HT-29 (cell line): Measurements from ENCODE around the gene POLR2L. TPM values are rescaled to one million over a fixed set of nuclear protein-coding genes. Genes with fewer than 3 reads are reported as not detected.

Experiments used
- DNase-seq: peaks from one replicate; pipeline ENCODE4 v3.0.0-alpha.2; 2015; ENCODE audit warnings: low spot score
- total RNA-seq: library from RNA; depleted of rRNA; stranded (reverse); fragments of >200 nt; shearing (Covaris generic); gene quantifications from 2 replicates; pipeline ENCODE4 v1.2.3, GENCODE V29; 2014

The POLR2L gene
- total RNA-seq, 1 experiment from 2014 or later, result 1,310 TPM

DNA sequence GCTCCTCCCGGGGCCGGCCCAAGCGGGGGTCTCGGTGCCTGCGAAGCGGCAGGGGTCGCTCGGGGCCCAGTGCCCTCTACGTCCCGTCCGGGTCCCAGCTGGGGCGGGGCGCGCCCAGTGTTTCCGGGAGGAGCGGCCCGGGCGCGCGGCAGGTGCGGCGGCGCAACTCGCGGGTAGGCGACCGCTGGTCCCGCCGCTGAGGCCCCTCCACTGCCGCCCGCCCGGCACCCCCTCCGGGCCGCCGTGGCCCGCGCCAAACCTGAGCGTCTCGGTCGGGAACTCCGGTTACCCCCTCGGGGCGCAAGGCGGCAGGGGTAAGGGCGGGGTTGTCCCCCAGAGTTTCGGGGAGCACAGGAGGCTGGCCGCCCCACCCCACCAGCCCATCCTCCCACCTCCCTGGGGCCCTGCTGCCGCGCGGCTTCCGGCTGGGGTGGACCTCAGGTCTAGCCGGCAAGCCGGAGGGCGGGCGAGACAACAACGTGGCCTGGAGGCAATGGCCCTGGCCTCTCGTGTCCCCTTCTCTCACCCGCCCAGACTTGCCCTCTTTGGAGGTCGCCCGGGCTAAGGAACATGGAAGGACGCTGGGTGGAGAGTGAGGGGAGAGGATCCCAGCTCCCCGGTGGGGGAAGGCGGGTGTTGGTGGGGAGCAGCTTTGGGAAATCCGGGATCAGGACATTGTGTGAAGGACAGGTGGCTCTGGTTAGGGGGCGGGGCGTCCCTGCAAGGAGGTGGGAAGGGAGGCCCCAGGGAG lies 15.0 kb downstream of the POLR2L start:
- DNase-seq, result peak; percentile 91

DNA sequence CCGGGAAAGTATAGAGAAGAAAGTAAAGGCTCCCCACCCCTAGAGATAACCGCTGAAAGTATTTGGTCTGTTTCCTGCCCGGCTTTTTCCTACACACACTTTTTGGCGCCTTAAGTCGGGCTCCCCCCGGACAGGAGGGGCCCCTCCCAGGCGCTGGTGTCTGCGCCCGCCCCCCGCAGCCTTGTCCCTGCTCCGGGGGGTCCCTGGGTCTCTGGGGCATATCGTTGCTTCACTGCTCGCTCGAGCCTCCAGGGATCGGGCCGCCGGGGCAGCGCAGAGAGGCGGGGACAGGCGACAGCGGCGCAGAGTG lies 15.5 kb downstream of the POLR2L start:
- DNase-seq, result no peak

DNA sequence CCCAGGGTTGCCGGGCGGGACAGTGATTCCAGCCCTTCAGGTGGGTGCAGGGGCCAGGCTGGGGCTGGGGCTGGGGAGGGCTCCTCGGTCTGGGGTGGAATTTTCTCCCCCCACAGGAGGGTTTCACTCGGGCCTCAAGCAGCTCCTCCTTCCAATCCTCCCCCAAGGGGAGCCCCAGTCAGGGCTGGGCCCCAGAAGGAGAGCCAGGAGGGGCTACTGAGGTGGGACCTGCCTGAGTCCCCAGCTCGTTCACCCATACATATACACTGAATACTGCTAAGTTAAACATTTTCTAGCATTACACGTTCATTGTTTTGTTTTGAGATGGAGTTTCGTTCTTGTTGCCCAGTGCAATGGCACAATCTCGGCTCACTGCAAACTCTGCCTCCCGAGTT lies 16.1 kb downstream of the POLR2L start:
- DNase-seq, result peak; percentile 25

DNA sequence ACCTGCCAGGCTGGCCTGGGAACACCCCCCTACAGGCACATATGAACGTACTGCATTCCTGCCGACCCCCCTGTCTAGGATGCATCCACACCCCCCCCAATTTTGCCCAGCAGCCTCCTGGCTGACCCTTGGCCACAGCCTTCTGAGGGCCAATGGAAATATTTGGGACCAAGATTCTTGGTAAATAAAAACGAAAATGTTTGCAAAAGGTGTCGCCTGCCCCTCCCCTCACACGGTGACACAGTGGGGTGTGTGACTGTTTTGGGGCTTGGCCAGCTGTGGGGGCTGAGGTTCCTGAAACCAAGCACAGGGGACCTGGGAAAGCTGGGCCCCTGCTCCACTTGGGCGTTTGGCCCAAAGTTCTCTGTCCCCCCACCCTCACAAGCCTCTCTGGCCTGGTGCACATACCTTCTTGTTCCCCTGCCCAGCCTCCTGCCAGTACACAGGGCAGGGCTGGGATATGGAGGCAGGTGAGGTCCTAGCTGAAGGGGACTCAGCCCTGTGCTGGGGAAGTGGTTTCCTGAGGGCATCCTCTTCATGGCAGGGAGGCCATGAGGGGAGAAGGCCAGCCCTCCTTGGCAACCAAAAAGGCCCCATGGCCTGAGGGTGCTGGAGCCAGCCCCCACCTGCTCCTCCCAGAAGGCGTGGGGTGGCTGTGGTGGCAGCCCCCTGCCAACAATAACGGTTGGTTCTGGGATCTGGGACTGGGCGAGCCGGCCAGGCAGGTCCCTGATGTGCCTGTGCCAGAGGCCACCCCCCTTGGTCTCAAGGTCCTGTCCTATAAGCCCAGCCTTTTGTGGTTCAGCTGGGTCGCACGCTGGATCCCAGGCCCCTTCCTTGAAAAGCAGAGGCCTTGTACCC lies 16.7 kb downstream of the POLR2L start:
- peak; percentile 38 for DNase-seq

DNA sequence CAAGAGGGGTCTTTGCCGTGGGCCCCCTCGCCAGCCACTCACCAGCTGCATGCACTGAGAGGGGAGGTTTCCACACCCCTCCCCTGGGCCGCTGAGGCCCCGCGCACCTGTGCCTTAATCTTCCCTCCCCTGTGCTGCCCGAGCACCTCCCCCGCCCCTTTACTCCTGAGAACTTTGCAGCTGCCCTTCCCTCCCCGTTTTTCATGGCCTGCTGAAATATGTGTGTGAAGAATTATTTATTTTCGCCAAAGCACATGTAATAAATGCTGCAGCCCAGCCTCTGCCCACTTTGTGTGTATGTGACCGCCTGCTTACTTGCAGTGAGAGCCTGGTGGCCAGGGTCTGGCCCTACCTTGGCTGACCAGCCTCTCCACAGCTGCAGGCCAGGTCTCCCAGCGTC lies 17.4 kb downstream of the POLR2L start:
- DNase-seq, result peak; percentile 54

DNA sequence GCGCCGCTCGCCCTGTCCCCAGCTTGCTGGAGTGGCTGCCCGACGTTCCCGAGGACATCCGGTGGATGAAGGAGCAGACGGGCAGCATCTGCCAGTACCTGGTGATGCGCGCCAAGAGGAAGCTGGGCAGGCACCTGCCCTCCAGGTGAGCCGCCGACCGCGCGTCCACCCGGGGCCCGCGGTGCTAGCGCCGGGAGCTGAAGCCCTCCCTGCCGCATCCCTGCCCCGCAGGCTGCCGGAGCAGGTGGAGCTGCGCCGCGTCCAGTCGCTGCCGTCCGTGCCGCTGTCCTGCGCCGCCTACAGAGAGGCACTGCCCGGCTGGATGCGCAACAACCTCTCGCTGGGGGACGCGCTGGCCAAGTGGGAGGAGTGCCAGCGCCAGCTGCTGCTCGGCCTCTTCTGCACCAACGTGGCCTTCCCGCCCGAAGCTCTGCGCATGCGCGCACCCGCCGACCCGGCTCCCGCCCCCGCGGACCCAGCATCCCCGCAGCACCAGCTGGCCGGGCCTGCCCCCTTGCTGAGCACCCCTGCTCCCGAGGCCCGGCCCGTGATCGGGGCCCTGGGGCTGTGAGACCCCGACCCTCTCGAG lies 17.9 kb downstream of the POLR2L start:
- peak; percentile 89 for DNase-seq

DNA sequence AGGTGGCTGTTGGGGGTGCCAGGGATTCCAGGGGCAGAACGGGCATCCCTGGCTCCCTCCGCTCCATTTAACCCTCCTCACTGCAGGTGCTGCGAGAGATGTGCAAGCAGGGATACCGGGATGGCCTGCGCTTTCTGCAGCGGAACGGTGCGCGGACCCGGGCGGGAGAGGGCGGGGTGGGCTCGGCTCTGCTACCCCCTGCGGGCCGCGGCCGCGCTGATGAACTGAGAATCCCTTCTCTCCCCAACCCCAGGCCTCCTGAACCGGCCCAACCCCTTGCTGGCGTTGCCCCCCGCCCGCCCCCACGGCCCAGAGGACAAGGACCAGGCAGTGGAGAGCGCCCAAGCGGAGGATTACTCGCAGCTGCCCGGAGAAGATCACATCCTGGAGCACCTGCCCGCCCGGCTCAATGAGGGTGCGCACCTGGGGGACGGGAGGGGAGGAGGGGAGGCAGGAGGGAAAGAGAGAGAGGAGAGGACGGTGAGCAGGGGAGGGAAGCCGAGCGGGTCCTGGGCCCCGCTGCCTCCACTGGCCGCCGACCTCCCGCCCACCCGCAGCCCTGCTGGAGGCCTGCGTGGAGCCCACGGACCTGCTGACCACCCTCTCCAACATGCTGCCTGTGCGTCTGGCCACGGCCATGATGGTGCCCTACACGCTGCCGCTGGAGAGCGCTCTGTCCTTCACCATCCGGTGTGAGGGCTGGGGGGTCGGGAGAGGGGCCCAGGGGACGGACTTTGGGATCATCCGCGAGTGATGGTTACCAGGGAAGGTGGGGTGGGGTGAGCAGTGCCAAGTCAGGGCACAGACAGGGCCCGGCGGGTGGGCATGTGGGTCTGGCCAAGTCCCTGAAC lies 18.7 kb downstream of the POLR2L start:
- no peak for DNase-seq

DNA sequence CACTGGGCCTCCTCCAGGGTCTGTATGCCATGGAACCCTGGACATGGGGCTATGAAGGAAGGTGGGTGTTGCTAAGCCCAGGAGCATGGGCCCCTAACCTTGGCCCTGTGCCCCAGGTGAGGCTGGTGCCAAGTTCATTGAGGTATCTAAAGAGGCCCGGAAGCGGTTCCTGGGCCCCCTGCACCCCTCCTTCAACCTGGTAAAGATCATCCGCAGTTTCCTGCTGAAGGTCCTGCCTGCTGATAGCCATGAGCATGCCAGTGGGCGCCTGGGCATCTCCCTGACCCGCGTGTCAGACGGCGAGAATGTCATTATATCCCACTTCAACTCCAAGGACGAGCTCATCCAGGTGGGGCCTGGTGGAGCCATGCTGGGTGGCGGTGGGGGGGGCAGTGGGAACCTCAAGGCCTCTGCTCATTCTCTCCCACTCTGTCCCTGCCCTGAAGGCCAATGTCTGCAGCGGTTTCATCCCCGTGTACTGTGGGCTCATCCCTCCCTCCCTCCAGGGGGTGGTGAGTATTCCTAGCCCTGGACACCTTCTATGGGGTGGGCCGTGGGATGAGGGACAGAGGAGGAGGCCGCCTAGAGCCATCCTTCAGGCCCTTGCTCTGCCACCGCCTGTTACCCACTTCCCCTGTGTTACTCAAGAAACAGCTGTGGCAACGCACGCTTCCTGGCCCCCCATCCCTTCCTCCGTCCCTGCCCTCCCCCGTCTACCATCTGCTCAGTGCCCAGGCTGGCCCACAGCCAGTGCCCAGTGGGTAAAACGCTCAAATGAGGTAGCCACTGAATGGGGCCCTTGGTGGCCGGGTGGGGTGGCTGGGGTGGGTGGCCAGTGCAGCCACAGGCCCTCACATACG lies 20.6 kb downstream of the POLR2L start:
- DNase-seq, result no peak

DNA sequence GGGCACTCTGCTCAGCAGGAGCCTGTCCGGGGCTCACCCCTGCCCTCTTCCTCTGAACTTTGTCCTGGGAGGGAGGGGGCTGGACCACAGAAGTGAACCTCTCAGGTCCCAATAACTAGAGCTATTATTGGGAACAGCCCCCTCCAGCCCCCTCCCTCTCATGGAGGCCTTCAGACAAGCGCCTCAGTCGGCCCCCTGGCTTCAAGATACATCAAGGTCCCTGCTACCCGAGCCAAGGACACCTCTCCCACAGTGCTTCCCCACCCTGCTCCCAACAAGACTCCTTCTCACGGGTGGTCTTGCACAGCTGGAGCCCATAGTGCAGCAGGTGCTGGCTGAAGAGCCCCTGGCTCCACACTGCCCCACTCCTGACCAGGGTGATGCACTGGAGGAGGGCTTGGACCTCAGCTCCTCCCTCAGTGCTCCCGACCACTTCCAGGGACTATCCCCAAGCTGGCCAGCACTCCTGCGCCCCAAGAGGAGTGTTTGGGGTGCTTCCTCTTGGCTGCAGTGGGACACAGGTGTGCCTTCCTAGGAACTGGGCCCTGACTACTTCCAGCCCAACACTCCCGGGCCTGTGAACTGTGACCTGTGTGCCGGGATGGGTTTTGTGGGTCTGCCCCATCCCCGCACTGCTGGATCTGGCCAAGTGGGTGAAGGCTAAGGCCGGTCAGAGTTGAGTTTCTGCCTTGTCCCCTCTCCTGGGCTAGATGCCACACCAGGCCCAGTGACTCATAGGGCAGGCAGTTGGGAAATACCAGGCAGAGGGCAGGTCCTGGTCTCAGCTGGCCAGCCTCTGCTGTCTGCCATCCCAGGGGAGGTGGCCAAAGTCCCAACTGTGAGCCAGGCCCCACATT lies 21.4 kb downstream of the POLR2L start:
- peak; percentile 93 for DNase-seq

DNA sequence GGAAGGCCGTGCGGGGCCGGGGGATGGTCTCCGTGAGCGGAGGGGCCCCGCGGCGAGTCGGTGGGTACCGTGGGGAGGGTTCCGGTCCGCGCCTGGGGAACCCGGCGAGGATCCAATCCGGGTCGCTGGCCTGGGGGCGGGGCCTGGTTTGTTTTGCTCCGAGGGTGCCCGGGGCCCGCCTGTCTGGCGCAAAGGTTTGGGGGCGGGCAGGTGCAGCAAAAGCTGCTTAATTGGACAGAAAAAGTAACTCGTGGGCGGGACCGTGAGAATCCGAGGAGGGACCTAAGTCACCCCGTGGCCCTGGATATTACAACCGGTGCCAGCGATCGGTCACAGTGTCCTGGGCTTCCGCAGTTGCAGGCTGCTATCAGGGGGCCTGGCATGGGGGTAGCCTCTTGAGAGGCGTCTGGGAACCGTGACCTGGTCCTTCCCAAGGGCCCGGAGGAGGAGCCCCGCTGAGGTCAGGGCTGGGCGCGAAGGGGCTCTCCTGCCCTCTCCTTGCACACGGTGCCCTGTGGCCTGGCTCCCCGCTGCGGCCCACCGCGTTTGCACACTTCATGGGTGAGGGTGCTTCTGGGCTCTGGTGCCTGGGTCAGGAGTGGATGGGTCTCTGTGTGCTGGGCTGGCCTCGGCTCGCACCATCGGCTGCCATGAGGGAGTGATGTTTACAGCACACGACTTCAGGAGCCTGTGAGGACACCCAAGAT lies 22.2 kb downstream of the POLR2L start:
- peak; percentile 95 for DNase-seq

DNA sequence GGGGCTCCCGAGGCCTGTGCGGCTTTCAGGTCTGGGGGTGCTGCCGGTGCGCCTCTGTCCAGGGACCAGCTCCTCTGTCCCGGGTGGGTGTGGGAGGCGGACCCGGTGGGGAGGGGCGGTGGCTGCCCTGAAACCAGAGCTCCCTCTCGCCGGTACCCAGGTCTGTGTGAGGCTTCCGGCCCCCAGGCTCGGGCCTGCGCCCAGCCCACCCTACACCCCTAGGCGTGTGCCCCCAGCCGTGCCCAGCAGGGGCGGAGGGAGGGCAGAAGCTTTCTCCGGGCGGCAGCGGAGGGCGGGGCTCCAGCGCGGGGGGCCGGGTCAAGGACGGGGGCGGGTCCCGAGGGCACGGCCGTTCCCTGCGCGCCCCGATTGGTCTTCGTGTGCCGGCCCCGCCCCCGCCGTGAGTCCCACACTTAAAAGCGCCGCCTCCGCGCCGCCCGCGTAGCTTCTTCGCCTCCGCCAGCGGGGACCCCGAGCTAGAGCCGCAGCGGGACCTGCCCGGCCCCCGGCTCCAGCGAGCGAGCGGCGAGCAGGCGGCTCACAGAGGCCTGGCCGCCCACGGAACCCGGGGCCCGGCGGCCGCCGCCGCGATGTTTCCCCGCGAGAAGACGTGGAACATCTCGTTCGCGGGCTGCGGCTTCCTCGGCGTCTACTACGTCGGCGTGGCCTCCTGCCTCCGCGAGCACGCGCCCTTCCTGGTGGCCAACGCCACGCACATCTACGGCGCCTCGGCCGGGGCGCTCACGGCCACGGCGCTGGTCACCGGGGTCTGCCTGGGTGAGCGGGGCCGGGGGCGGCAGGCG lies 23.0 kb downstream of the POLR2L start:
- DNase-seq, result peak; percentile 94

DNA sequence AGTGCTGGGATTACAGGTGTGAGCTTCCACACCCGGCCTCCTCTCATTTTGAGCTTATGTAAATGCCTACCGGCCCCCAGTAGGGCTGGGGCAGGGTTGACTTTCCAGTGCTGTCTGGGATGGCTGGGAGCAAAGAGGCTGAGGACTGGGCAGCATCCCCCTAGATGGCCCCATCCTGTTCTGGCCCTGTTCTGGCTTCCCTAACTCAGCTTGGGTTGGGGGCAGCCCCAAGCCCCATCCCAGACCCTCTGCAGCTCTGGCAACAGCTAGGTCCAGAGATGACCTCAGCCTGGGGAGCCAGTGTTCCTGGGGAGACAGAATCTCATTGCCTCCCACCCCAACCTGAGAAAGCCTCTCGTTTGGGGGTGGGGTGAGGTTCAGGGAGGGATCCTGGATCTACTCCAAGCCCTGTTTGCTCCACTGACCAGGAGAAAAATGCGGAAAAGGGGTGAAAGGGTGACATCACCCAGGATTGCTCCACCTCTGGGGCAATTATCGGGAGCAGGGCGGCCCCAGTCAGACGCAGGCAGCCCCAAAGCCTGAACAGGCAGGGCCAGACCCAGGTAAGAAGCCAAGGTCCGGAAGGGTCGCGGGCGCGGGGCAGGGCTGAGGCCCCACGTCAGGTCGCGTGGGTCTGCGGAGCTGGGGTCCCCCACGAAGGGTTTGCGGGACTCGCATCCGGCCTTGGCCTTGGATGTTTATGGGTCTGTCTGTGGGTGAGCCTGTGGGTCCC lies 23.8 kb downstream of the POLR2L start, which contains the start of gene PNPLA2:
TSS of gene PNPLA2 (plus strand) at position 519 of the 733 bp plus-strand sequence. CDS start 805 bp downstream, outside the sequence.
- DNase-seq, result peak; percentile 91

DNA sequence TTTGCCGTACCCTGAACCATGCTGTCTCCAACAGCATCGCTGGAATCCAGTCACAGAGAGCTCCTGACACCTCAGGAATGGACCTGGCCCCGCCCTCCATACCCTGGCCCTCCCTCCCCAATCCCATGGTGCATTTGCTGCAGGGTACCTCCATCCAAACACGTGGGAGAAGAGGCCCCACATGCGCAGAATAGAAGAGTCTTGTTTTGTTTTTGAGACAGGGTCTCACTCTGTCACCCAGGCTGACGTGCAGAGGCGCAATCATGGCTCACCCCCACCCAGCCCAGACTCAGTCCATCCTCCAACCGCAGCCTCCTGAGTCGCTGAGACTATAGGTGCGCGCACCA lies 25.9 kb downstream of the POLR2L start:
- no peak for DNase-seq

DNA sequence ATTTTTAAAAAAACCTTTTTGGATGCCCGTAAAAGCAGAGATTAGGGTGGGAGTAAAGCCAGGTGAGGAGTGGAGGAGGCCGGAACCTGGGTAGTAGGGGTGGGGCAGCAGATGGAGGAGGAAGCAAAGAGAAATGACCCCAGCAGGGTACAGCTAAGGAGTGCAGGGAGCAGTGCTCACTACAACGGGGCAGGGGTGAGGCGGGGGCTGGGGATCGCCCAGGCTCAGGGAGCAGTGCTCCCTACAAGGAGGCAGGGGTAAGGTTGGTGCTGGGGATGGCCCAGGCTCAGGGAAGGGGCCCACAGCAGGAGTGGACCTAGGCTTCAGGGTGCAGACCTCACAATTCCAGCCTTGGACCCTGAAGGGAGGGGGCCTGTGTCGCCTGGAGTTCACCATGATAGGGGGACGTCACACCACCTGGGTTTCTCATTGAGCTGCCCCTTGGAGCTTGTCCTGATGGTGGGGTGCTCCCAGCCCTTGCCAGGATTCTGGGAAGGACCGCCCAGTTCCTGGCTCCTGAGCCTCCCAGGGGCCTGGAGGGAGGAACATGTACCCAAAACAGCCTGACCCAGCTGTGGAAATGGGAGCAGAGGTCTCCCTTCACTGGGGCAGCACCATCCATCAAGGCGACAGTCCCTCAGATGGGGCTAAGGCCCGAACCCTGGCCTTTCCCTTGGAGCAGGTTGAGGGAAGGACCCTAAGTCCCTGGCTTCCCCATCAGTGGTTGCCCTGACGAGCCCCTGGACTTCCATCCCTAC lies 26.5 kb downstream of the POLR2L start:
- DNase-seq, result no peak

DNA sequence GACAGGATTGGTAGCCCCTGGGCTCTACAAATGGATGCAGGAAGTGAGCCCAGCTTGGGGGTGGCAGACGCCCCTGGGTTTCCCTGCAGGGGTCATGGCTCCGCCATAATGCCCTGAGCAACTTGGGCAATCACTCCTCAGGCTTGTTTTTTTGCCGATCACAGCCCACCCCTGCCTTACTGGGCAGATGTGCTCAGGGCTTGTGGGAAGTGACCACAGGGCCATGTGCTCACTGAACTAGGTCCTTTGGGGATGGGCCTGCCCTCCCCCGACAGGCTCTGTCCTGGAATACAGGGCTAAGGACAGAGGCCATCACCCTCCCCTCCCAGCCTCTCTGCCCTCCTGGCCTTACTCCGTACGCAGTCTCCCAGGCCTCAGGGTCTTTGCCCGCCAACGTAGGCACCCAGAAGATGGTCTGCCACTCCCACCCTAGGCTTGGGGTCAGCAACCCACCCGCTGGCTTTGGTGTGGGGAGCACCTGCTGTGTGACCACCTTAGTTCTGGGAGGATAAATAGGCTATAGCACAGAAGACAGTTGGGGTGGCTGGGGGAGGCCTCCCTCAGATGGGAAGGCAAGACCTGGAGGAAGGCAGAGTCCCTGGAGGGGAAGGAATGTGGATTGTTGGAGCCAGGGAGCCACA lies 28.8 kb downstream of the POLR2L start:
- no peak for DNase-seq

DNA sequence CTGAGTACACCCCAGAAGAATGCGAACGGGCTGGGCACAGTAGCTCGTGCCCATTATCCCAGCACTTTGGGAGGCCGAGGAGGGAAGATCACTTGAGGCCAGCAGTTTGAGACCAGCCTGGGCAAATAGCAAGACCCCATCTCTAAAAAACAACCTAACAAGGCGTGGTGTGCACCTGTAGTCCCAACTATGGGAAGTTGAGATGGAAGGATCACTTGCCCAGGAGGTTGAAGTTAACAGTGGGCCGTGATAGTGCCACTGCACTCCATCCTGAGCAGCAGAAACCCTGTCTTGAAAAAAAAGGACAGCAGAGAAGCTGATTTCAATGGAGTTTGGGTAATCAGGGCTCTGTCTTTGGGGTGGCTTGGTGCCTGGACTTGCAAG lies 29.3 kb downstream of the POLR2L start:
- DNase-seq, result no peak
